Endothelial cell of umbilical vein (primary cell): ENCODE measurements around the gene OPRL1.
A peak's percentile ranks its signal among the peaks of the same experiment; 100 is the strongest.

Experiments
- CTCF ChIP-seq, 2 donors: IDR thresholded peaks; 1 replicate in 1 of 2; 2 replicates in 1 of 2; pipeline ENCODE4 v1.5.1; 2011; ENCODE audit warnings: low read length in 2 of 2, mild to moderate bottlenecking in 2 of 2, moderate library complexity in 2 of 2, control low read depth in 1 of 2, inconsistent platforms in 1 of 2, low read depth in 1 of 2; ENCODE audit not compliant: insufficient read depth in 1 of 2; ENCODE audit errors: extremely low read depth in 1 of 2
- EZH2 ChIP-seq: IDR thresholded peaks from 2 replicates; pipeline ENCODE4 v1.6.1; 2012; ENCODE audit warnings: borderline replicate concordance, low read depth, mild to moderate bottlenecking, moderate library complexity, low read length, inconsistent platforms; ENCODE audit not compliant: severe bottlenecking
- FOS ChIP-seq: IDR thresholded peaks from 2 replicates; pipeline ENCODE4 v1.6.1; 2011; ENCODE audit warnings: mild to moderate bottlenecking, low read length, moderate library complexity, borderline replicate concordance; ENCODE audit not compliant: insufficient read depth
- GATA2 ChIP-seq: IDR thresholded peaks from 2 replicates; pipeline ENCODE4 v1.7.0; 2011; ENCODE audit warnings: low read depth, mild to moderate bottlenecking, moderate library complexity, mixed read lengths, low read length; ENCODE audit not compliant: insufficient read length, insufficient read depth
- JUN ChIP-seq: IDR thresholded peaks from 2 replicates; pipeline ENCODE4 v1.6.1; 2011; ENCODE audit warnings: borderline replicate concordance, low read depth; ENCODE audit not compliant: insufficient read length, insufficient read depth
- MAX ChIP-seq: IDR thresholded peaks from 2 replicates; pipeline ENCODE4 v1.6.1; 2011; ENCODE audit not compliant: insufficient read depth, insufficient read length
- MYC ChIP-seq: IDR thresholded peaks from one replicate; pipeline ENCODE4 v1.6.1; 2011; ENCODE audit warnings: mild to moderate bottlenecking, low read depth, low read length
- POLR2A ChIP-seq: IDR thresholded peaks from 2 replicates; pipeline ENCODE4 v1.6.1; 2012; ENCODE audit warnings: low read depth, mild to moderate bottlenecking, control low read depth, low read length
- POLR2AphosphoS5 ChIP-seq: IDR thresholded peaks from 2 replicates; pipeline ENCODE4 v1.6.1; 2012; ENCODE audit warnings: low read depth, mild to moderate bottlenecking, control low read depth, low read length, moderate library complexity; ENCODE audit not compliant: insufficient read depth

DNA sequence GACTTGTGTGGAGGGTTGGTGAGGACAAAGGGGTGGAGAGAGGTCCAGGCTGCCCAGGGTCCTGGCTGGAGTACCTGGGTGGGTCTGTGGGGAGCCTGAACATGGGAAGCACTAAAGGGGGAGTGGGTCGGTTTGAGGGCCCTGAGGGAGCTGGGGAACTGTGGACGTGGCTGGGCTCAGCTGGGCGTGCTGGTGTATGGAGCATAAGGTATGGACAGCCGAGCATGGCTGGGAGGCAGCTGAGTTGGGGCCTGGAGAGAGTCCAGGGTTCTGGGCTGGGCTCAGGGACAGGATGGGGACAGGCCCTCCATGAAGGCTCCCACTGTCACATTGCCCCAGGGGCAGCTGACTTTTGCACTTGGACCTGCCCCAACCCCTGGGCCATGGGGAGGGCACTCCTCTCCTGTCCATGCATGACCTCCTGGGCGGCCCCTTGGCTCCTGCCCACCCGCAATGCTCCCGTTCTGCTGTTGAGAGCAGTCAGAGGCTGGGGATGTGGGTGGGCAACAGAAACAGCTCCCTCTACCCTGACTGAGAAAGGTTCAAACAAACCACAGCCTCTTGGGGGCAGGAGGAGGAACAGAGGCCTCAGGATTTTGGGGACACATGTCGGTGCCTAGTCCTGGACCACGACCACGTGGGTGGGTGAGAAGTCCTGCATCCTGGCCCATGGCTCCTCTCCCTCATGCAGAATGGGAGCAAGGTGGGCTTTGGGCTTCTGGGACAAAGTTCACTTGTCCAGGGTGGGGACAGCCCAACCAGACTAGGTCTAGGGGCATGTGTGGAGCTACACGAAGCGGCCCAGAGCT, 39.4 kb upstream of the OPRL1 start:
- TF ChIP-seq CTCF (IDR thresholded peaks at IDR 0.05; ENCODE audit: extremely low read depth in 1 of 2, insufficient read depth in 1 of 2, low read depth in 1 of 2, low read length in 2 of 2) (no peak), EZH2 (no peak), POLR2A (no peak), MAX (peak; percentile 40), MYC (no peak), POLR2AphosphoS5 (no peak), GATA2 (no peak), FOS (no peak), JUN (no peak)
